ENCODE data around the gene HS1BP3. TPM values are rescaled to one million over a fixed set of nuclear protein-coding genes. Genes with fewer than 3 reads are reported as not detected.

HS1BP3 gene
- total and polyA plus RNA-seq, 2 of the 13 experiments (the other 11 are each of a cell fraction or from before 2014, with no cell fraction given), result 15.2 to 22.0 TPM

GRCh38 chr2:20635675-20636584, 15.0 kb downstream of the HS1BP3 start (continued):
- TF ChIP-seq DNMT1 (CRISPR knock-in tag; IDR thresholded peaks at IDR 0.05), result peak; percentile 95; the same call in 1 of the 2 replicates
- TF ChIP-seq ZNF678 (CRISPR knock-in tag; IDR thresholded peaks at IDR 0.05), result no peak
- TF ChIP-seq THYN1 (CRISPR knock-in tag; IDR thresholded peaks at IDR 0.05; ENCODE audit: borderline replicate concordance, low read depth), result no peak
- no peak for TF ChIP-seq ZFP82 (CRISPR knock-in tag; IDR thresholded peaks at IDR 0.05; ENCODE audit: borderline replicate concordance)
- TF ChIP-seq ZNF275 (CRISPR knock-in tag; IDR thresholded peaks at IDR 0.05; ENCODE audit: borderline replicate concordance), result no peak
- no peak; the same call in 1 of the 2 replicates for TF ChIP-seq ZNF737 (CRISPR knock-in tag; IDR thresholded peaks at IDR 0.05; ENCODE audit: borderline replicate concordance)
- TF ChIP-seq MATR3 (CRISPR knock-in tag; IDR thresholded peaks at IDR 0.05), result no peak
- no peak for TF ChIP-seq ZNF354B (CRISPR knock-in tag; IDR thresholded peaks at IDR 0.05)
- no peak for TF ChIP-seq ADNP (CRISPR knock-in tag; IDR thresholded peaks at IDR 0.05)
- no peak for TF ChIP-seq PAF1 (CRISPR knock-in tag; IDR thresholded peaks at IDR 0.05)
- TF ChIP-seq ATF4 (CRISPR knock-in tag; IDR thresholded peaks at IDR 0.05), result no peak
- peak; percentile 81; the same call in 1 of the 2 replicates for TF ChIP-seq ZNF225 (CRISPR knock-in tag; IDR thresholded peaks at IDR 0.05)
- TF ChIP-seq TMF1 (CRISPR knock-in tag; IDR thresholded peaks at IDR 0.05; ENCODE audit: low read depth), result no peak
- TF ChIP-seq ZHX1 (CRISPR knock-in tag; IDR thresholded peaks at IDR 0.05; ENCODE audit: low read depth), result no peak
- no peak for TF ChIP-seq ZNF138 (CRISPR knock-in tag; IDR thresholded peaks at IDR 0.05; ENCODE audit: low read depth)
- TF ChIP-seq PRPF4 (IDR thresholded peaks at IDR 0.05; ENCODE audit: low read depth, low read length, poor library complexity, severe bottlenecking), result no peak
- TF ChIP-seq ZNF772 (CRISPR knock-in tag; IDR thresholded peaks at IDR 0.05), result peak; percentile 81; the same call in 1 of the 2 replicates
- peak; percentile 50 for TF ChIP-seq RBFOX2 (IDR thresholded peaks at IDR 0.05; ENCODE audit: low read depth, low read length)
- no peak for TF ChIP-seq ZMAT5 (CRISPR knock-in tag; IDR thresholded peaks at IDR 0.05; ENCODE audit: borderline replicate concordance, low read depth)
- peak; percentile 48; the same call in 1 of the 2 replicates for TF ChIP-seq ZKSCAN1 (IDR thresholded peaks at IDR 0.05; ENCODE audit: low read length)
- TF ChIP-seq ATF7-NPFF (CRISPR knock-in tag; IDR thresholded peaks at IDR 0.05; ENCODE audit: low read depth), result no peak
- peak; percentile 38; the same call in 1 of the 2 replicates for TF ChIP-seq SIX1 (CRISPR knock-in tag; IDR thresholded peaks at IDR 0.05; ENCODE audit: borderline replicate concordance)
- TF ChIP-seq KLF16 (CRISPR knock-in tag; IDR thresholded peaks at IDR 0.05), result peak in 1 of 2 experiments; percentile 85; a peak in 2 of 4 replicates
- TF ChIP-seq ZNF850 (CRISPR knock-in tag; conservative IDR thresholded peaks at IDR 0.05), result no peak

Data from HepG2 (cell line).